ENCODE measurements around the gene RPS6KA3. TPM values are rescaled to one million over a fixed set of nuclear protein-coding genes. Genes with fewer than 3 reads are reported as not detected.
A peak's percentile ranks its signal among the peaks of the same experiment; 100 is the strongest.

The RPS6KA3 gene
- total RNA-seq, 1 experiment from 2014 or later = 9.2 TPM

GRCh38 chrX:20265221-20265725 lies 1.4 kb downstream of the RPS6KA3 start:
- no CpG with 5 or more reads among the region's 26 CpGs for WGBS (ENCODE audit: extremely low coverage, insufficient read length, low lambda C conversion rate)
- Histone ChIP-seq H4K5ac (ENCODE audit: insufficient read length, low read depth, low read length) (no peak overlapping the region), H3K79me2 (ENCODE audit: insufficient read depth, low read length) (no peaks in the 10 kb centered on the region), H2BK15ac (ENCODE audit: low read depth, low read length) (no peak overlapping the region), H3K9me3 (ENCODE audit: control insufficient read depth, low read depth, low read length) (peaks cover 7% of the 10 kb centered on the region), H2BK120ac (ENCODE audit: low read depth, low read length, poor library complexity, severe bottlenecking) (no peak overlapping the region), H4K20me1 (ENCODE audit: control insufficient read depth, insufficient read depth, insufficient read length) (no peaks in the 10 kb centered on the region), H2BK5ac (ENCODE audit: insufficient read length, low read length) (no peak overlapping the region), H3K79me1 (ENCODE audit: insufficient read depth, low read depth, low read length, poor library complexity, severe bottlenecking) (no peaks in the 10 kb centered on the region), H2AK5ac (ENCODE audit: insufficient read length, low read length) (no peak overlapping the region), H4K8ac (replicated peaks; ENCODE audit: insufficient read length, low read depth, low read length) (no peak overlapping the region), H3K27ac (ENCODE audit: insufficient read length, low read depth, low read length) (no peak overlapping the region), H3T11ph (ENCODE audit: low read length) (no peak overlapping the region), H3K4me2 (ENCODE audit: insufficient read depth, insufficient read length, low read length) (peak overlapping the region; percentile 64), H3K18ac (ENCODE audit: insufficient read length, low read depth, low read length) (no peak overlapping the region), H4K91ac (ENCODE audit: insufficient read length, low read depth, low read length) (no peak overlapping the region), H3K23ac (ENCODE audit: insufficient read length, low read depth, low read length) (no peak overlapping the region), H3K9ac (ENCODE audit: extremely low read depth, insufficient read length, low read length) (peak overlapping the region; percentile 53), H3K4ac (ENCODE audit: low read depth, low read length) (no peak overlapping the region), H2BK20ac (ENCODE audit: low read depth, low read length, poor library complexity, severe bottlenecking) (no peak overlapping the region), H3K14ac (ENCODE audit: insufficient read depth, low read length) (no peak overlapping the region), H3K27me3 (ENCODE audit: insufficient read depth, low read length) (peaks cover 4% of the 10 kb centered on the region; the same call in 1 of the 2 replicates), H3K4me1 (ENCODE audit: insufficient read depth, low read length) (no peaks in the 10 kb centered on the region), H2AFZ (ENCODE audit: low read length) (no peak overlapping the region), H3K23me2 (ENCODE audit: insufficient read length, low read depth, low read length, poor library complexity, severe bottlenecking) (peaks cover 3% of the 10 kb centered on the region), H3K56ac (ENCODE audit: insufficient read length, low read depth, low read length) (no peak overlapping the region), H2BK12ac (ENCODE audit: insufficient read length, low read depth, low read length) (no peak overlapping the region)
- Mint-ChIP-seq H3K4me1 (peaks cover 2 to 3% of the 10 kb centered on the region in 2 experiments; a peak in 3 of 4 replicates), H3K36me3 (ENCODE audit: insufficient read depth in 1 of 3, low read depth in 3 of 3) (peaks cover 0 to 6% (median 0%) of the 10 kb centered on the region in 3 experiments; a peak in 1 of 7 replicates), H3K27ac (peak overlapping the region; percentile 15 to 57 (median 46); a peak in 1 of 7 replicates), H3K27me3 (ENCODE audit: low read depth) (peaks cover 34% of the 10 kb centered on the region), H3K4me3 (peak overlapping the region; percentile 79 to 95), H3K9me3 (peaks cover 31 to 50% of the 10 kb centered on the region in 2 experiments)
- DNase-seq = peak; percentile 42
- TF ChIP-seq, protein P1, sequence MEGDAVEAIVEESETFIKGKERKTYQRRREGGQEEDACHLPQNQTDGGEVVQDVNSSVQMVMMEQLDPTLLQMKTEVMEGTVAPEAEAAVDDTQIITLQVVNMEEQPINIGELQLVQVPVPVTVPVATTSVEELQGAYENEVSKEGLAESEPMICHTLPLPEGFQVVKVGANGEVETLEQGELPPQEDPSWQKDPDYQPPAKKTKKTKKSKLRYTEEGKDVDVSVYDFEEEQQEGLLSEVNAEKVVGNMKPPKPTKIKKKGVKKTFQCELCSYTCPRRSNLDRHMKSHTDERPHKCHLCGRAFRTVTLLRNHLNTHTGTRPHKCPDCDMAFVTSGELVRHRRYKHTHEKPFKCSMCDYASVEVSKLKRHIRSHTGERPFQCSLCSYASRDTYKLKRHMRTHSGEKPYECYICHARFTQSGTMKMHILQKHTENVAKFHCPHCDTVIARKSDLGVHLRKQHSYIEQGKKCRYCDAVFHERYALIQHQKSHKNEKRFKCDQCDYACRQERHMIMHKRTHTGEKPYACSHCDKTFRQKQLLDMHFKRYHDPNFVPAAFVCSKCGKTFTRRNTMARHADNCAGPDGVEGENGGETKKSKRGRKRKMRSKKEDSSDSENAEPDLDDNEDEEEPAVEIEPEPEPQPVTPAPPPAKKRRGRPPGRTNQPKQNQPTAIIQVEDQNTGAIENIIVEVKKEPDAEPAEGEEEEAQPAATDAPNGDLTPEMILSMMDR (conservative IDR thresholded peaks at IDR 0.05) = no peak
